SJCRH30 (cell line): ENCODE data around the gene MS4A14. TPM values are rescaled to one million over a fixed set of nuclear protein-coding genes. Genes with fewer than 3 reads are reported as not detected.
A peak's percentile ranks its signal among the peaks of the same experiment; 100 is the strongest.
"Not testable (repeated sequence)": the region's sequence is repeated elsewhere in the genome, so short reads cannot be mapped to it uniquely, and the experiment has no call there.

Experiments
- DNase-seq, 2 experiments: peaks; one replicate each; pipeline ENCODE4 v3.0.0-alpha.2; 2015 to 2020
- H3K27ac ChIP-seq: fragments of 250-450 bp; sonication (Bioruptor Pico); 2 replicates; pipeline ENCODE4 v1.5.1; 2020; ENCODE audit warnings: mild to moderate bottlenecking, moderate library complexity
- H3K27me3 ChIP-seq: fragments of 250-450 bp; sonication (Bioruptor Pico); 2 replicates; pipeline ENCODE4 v1.5.1; 2020; ENCODE audit warnings: mild to moderate bottlenecking, moderate library complexity
- H3K36me3 ChIP-seq: fragments of 250-450 bp; sonication (Bioruptor Pico); 2 replicates; pipeline ENCODE4 v1.5.1; 2020; ENCODE audit warnings: mild to moderate bottlenecking, moderate library complexity
- H3K4me1 ChIP-seq: fragments of 250-450 bp; sonication (Bioruptor Pico); 2 replicates; pipeline ENCODE4 v1.5.1; 2020; ENCODE audit warnings: mild to moderate bottlenecking, moderate library complexity
- H3K4me3 ChIP-seq: fragments of 250-450 bp; sonication (Bioruptor Pico); 2 replicates; pipeline ENCODE4 v1.5.1; 2020; ENCODE audit warnings: mild to moderate bottlenecking, moderate library complexity
- H3K9me3 ChIP-seq: fragments of 250-450 bp; sonication (Bioruptor Pico); replicated peaks from 2 replicates; pipeline ENCODE4 v1.5.1; 2020; ENCODE audit warnings: mild to moderate bottlenecking, moderate library complexity
- total RNA-seq: library from RNA; depleted of rRNA; stranded (reverse); fragments of >200 nt; shearing (Covaris generic); gene quantifications from 2 replicates; pipeline ENCODE4 v1.2.3, GENCODE V29; 2014; rRNA removed

The MS4A14 gene, protein sequence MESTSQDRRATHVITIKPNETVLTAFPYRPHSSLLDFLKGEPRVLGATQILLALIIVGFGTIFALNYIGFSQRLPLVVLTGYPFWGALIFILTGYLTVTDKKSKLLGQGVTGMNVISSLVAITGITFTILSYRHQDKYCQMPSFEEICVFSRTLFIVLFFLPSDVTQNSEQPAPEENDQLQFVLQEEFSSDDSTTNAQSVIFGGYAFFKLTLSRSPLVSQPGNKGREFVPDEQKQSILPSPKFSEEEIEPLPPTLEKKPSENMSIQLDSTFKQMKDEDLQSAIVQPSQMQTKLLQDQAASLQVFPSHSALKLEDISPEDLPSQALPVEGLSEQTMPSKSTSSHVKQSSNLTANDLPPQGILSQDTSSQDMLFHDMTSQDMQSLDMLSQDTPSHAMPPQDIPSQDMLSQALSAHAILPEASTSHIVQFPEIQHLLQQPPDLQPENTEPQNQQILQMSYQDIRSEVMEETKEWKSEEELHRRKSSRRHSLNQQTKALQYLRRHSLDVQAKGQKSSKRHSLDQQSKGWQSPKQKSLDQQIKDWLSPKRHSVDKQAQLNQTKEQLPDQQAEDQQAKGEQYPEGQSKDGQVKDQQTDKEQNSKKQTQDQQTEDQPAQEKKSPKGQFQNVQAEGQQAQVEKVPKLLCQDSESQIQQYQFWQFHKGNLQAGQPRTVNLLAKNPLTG
- not detected in 2 replicates for total RNA-seq

DNA sequence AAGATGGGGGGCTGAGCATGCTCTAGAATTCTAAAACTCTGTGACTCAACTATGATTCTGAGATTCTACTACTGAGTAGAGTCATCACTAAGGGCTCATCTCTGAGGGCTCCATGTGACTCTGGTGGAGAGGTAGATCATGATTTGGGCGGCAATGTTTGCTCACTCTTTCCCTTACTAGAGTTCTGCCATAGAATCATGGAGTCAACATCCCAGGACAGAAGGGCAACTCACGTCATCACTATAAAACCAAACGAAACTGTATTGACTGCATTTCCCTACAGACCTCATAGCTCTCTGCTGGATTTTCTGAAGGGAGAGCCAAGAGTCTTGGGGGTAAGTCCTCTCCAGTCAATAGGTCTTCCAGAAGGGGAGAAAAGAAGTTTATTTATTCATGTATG lies at the start of gene MS4A14:
Gene MS4A14 (plus strand): TSS at position 78 of the 400 bp plus-strand sequence. CDS start 120 bp downstream, at position 198.
- no peaks in the 10 kb centered on the region for H3K27me3 ChIP-seq
- H3K9me3 ChIP-seq = no peaks in the 10 kb centered on the region
- no peak within 1 kb of the TSS for H3K27ac ChIP-seq
- DNase-seq = no peak
- H3K36me3 ChIP-seq = no peaks in the 10 kb centered on the region
- H3K4me1 ChIP-seq = no peaks in the 10 kb centered on the region
- no peak within 1 kb of the TSS for H3K4me3 ChIP-seq

DNA sequence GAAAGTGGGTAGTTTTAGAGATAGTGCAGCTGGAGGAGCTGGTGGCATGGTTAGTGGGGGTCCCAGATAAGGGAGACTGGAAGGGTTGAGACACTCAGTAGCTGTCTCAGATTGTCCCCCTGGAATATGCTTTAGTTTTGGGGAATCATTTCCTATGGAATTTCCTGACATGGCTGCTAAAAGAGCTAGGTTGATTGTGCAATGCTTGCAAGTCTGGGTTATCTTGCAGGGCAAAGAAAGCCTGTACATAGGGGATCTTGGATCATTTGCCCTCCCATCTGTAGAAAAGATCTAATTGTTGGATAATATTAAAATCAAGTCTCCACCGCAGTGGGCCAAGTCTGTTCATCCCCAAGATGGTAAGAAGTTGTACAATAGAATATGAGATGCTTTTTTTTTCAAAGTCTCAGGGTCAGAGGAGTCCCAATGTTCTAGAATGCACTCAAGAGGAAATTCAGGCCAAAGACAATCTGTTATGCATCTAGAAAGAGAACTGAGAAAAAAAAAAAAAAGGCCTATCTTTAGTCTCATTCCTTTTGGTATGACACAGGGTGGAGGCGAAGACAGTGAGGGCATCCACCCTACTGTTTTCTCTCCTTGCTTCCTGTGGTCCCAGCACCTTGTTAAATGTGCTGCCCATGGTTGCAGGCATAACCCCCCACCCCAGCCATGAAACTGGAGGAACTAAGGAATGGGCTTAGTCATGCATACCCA lies 49.0 kb upstream of the MS4A14 start:
- no peak overlapping the region for H3K4me3 ChIP-seq
- no peak overlapping the region for H3K27ac ChIP-seq
- H3K4me1 ChIP-seq = no peaks in the 10 kb centered on the region
- H3K27me3 ChIP-seq = no peaks in the 10 kb centered on the region; the same call in 1 of the 2 replicates
- H3K36me3 ChIP-seq = no peaks in the 10 kb centered on the region
- no peak for DNase-seq
- no peaks in the 10 kb centered on the region for H3K9me3 ChIP-seq

DNA sequence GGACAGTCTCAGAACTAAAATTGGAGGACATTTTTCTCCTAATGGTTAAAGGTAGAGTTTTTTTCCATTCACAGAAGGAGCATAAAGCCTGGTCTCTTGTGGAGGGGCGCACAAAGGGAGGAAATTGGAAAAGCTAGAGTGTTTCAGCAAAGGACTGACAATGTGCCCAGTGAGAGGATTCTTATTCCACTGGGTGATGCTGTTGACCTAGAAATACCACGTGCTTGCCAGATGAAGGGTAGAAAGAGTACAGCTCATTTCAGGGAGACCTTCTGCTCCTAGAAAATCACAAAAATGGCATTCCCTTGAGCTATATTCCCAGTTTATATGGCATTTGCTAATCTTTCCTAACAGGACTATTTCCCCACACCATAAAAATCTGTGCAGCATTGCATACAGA lies 48.1 kb upstream of the MS4A14 start:
- no peaks in the 10 kb centered on the region for H3K4me1 ChIP-seq
- H3K36me3 ChIP-seq = no peaks in the 10 kb centered on the region
- no peak overlapping the region for H3K27ac ChIP-seq
- no peaks in the 10 kb centered on the region; the same call in 1 of the 2 replicates for H3K27me3 ChIP-seq
- peak in 1 of 2 experiments; percentile 5 for DNase-seq
- H3K4me3 ChIP-seq = no peak overlapping the region
- no peaks in the 10 kb centered on the region for H3K9me3 ChIP-seq

DNA sequence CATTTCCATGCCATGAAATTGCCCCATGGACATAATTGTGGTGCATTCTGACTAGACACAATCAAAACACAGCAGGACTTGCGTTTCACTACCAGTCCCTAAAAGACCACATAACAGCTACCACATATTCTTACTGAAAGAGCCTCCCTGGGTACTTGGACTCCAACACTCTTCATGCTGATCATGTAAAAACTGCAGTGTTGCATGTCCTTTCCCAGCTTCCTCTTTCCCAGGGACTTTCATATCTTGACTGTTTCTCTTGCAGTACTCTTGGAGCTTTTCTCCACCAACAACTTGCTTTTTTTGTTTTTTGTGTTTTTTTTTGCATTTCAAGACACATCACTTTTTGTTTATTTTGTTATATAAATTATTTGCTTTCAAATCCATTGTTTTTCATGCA lies 46.3 kb upstream of the MS4A14 start:
- H3K36me3 ChIP-seq = no peaks in the 10 kb centered on the region

DNA sequence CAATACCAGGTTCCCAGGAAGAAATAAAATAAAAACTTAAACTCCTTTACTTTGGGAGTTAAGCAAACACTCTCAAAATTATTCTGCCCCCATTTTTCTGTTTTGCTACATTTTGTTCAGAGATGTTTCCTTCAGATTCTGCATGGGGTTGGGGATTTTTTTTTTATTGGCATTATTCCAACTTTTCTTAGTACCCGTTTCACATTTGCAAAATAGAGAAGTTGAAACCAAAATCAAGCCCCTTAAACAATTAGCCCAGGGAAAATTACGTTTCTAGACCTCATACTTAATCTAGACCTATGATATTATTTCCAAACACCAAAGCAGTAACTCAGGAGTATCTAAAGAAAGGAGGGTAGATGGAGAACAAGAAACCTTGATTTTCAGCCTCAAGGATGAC lies 38.5 kb upstream of the MS4A14 start:
- H3K36me3 ChIP-seq = no peaks in the 10 kb centered on the region

More for the DNA sequence above, 46.3 kb upstream of the MS4A14 start:
- Histone ChIP-seq H3K4me3 (no peak overlapping the region), H3K27me3 (no peaks in the 10 kb centered on the region; the same call in 1 of the 2 replicates), H3K27ac (no peak overlapping the region), H3K9me3 (no peaks in the 10 kb centered on the region), H3K4me1 (no peaks in the 10 kb centered on the region)
- no peak for DNase-seq

DNA sequence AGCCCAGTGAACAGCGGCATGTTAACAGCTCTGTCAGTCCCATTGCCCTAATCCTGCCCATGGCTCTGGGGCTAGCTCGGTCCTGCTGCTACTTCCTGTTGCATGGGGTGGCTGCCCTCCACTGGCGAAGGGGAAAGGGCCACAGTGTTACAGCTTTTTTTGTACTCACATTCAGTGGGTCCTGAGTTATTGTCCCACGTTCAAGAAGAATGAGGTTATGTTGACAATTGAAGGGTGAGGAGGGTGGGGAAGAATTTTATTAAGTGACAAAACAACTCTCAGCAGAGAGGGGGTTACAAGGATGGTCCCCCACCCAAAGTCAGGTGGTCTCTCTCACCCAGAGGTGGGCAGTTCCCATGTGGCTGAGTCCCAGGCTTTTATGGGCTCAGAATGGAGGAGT lies 35.6 kb upstream of the MS4A14 start:
- no peak for DNase-seq
- Histone ChIP-seq H3K4me3 (no peak overlapping the region), H3K9me3 (no peaks in the 10 kb centered on the region), H3K27me3 (no peaks in the 10 kb centered on the region; the same call in 1 of the 2 replicates), H3K4me1 (no peaks in the 10 kb centered on the region), H3K36me3 (no peaks in the 10 kb centered on the region), H3K27ac (no peak overlapping the region)

More for the DNA sequence above, 38.5 kb upstream of the MS4A14 start:
- no peak for DNase-seq
- Histone ChIP-seq H3K4me3 (no peak overlapping the region), H3K4me1 (no peaks in the 10 kb centered on the region), H3K27me3 (no peaks in the 10 kb centered on the region), H3K9me3 (no peaks in the 10 kb centered on the region), H3K27ac (no peak overlapping the region)

DNA sequence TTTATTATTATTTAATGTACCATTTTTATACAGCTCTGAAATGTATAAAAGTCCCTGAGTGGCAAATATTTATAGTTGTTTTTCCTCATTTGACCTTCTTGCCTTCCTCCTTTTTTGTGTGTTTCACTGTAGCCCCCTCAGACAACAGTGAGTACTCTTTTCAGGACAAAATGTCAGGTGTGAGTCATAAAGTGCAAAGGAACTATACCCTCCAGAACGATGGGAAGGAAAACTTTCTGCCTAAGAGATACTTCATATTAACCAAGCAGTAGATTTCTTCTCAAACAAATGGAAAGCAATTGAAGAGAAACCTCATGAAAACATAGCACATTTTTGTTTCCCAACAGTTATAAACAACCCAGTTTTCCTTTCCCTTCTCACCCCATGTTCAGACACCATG lies 34.0 kb upstream of the MS4A14 start:
- Histone ChIP-seq H3K36me3 (no peaks in the 10 kb centered on the region), H3K4me1 (no peaks in the 10 kb centered on the region), H3K27ac (no peak overlapping the region), H3K9me3 (no peaks in the 10 kb centered on the region), H3K4me3 (no peak overlapping the region), H3K27me3 (no peaks in the 10 kb centered on the region; the same call in 1 of the 2 replicates)
- DNase-seq = no peak

DNA sequence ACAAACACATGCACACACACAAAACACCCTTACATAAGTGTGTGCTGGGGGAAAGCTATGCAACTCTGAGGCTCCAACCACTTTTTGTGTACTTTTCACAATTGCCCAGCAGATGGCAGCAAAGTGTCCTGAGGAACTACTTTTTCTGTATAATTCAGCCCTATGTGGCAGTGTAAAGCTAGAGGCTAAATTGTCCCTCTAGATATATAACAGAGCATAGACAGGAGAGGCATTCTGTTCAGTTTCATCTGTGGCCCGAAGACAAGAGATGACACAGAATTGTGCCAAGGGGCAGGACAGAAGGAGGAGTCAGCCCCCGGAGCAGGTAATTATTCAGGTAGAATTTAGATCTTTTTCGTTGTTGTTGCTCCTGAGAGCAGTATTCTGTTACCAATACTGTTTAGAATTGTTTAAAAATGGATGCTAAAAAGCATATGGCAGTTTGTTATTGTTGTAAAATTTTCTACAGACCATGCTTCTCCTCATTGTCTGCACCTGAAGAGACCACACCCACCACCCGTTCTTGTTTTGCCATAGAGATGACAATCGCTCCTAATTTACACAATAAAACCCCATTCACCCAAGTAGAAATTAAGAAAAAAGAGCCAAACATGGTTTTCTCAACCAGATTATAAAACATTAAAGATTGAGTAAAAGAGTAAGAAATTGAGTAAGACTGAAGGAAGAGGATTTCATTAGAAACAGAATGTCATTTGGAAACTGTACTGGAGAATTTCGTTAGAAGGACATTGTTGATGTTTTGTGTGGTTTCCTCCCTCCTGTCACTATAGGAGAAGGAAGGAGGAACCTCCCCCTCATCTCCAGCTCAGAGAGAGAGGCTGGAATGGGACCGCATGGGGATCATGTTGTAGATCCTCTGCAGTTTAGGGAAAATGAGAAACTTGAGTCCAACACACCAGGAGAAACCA lies 32.5 kb upstream of the MS4A14 start:
- Histone ChIP-seq H3K36me3 (no peaks in the 10 kb centered on the region), H3K4me1 (no peaks in the 10 kb centered on the region), H3K9me3 (no peaks in the 10 kb centered on the region), H3K27ac (no peak overlapping the region), H3K27me3 (no peaks in the 10 kb centered on the region; the same call in 1 of the 2 replicates), H3K4me3 (no peak overlapping the region)
- peak; percentile 22 to 75 for DNase-seq

DNA sequence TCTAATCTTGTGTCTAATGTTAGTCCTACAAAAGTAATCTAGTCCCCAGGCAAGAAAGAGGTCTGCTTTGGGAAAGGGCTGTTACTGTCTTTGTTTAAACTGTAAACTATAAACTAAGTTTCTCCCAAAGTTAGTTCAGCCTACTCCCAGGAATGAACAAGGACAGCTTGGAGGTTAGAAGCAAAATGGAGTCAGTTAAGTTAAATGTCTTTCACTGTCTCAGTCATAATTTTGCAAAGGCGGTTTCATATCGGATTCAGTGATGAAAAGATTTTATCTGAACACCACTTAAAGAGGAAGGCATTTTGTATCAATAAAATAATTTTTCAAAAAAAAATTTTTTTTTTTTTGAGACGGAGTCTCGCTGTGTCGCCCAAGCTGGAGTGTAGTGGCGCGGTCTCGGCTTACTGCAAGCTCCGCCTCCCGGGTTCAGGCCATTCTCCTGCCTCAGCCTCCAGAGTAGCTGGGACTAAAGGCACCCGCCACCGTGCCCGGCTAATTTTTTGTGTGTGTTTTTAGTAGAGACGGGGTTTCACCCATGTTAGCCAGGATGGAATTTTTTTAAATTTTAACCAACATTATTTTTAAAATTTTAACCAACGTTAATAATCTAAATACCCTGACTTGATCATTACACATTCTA lies 29.9 kb upstream of the MS4A14 start:
- H3K36me3 ChIP-seq, DNase-seq, H3K27ac ChIP-seq, H3K9me3 ChIP-seq, H3K27me3 ChIP-seq, H3K4me3 ChIP-seq: not testable (repeated sequence)
- H3K4me1 ChIP-seq = peaks cover 14% of the 10 kb centered on the region

DNA sequence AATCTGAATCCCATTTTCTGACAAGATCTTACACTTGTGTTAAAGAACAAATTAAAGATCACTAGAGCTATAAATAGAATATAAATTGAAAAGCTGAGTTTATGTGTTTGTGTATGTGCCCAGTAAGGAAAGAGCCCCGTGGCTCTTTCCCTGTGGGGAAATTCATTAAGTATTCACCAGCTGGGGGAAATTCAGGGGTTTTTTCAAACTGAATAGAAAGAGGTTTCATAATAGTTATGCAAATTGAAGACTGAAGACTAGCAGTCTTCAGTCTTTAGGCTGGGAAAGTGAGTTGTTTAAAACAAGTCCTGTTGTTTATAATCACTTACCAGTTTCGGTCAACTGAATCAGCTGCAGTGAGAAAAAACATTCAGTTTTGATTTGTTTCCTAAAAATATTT lies 29.2 kb upstream of the MS4A14 start:
- Histone ChIP-seq H3K27me3 (no peaks in the 10 kb centered on the region; the same call in 1 of the 2 replicates), H3K9me3 (no peaks in the 10 kb centered on the region), H3K4me3 (no peak overlapping the region), H3K4me1 (peaks cover 18% of the 10 kb centered on the region), H3K36me3 (no peaks in the 10 kb centered on the region), H3K27ac (no peak overlapping the region)
- no peak for DNase-seq

DNA sequence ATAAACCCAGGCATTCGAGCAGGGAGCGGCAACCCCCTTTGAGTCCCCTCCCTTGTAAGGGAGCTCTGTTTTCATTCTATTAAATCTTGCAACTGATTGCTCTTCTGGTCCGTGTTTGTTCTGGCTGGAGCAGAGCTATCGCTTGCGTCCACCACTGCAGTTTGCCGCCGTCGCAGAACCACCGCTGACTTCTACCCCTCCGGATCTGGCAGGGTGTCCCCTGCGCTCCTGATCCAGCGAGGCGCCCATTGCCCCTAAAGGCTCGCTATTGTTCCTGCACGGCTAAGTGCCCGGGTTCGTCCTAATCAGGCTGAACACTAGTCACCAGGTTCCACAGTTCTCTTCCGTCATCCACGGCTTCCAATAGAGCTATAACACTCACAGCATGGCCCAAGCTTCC lies 28.4 kb upstream of the MS4A14 start:
- H3K9me3 ChIP-seq = no peaks in the 10 kb centered on the region
- H3K4me3 ChIP-seq = no peak overlapping the region
- no peaks in the 10 kb centered on the region for H3K36me3 ChIP-seq
- no peaks in the 10 kb centered on the region; the same call in 1 of the 2 replicates for H3K27me3 ChIP-seq
- DNase-seq = no peak
- no peak overlapping the region for H3K27ac ChIP-seq
- peaks cover 18% of the 10 kb centered on the region for H3K4me1 ChIP-seq

DNA sequence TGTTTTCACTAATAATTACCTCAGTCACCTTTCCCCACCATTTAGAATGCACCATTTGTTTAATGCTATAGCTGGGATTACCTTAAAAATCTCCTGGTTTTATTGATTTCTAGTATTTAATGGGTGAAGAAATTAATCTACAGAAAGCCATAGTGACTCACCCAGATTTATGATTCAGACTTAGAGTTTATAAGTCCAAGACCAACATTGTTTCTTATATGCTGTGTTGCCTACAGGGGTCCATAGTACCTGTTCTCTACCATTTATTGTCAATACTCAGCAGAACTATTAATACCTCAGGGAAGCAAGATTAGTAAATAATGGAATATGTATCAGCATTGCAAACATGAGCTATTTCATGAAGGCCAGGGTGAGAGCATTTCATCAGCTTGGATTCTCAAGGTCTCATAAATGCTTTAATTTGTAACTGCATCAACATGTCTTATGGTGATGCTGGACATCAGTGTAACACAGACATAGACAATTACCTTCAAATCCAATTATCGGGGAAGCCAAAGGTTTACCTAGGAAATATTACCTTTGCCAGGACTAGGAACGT lies 25.9 kb upstream of the MS4A14 start:
- H3K27ac ChIP-seq = no peak overlapping the region
- no peaks in the 10 kb centered on the region for H3K27me3 ChIP-seq
- peaks cover 18% of the 10 kb centered on the region for H3K4me1 ChIP-seq
- no peaks in the 10 kb centered on the region for H3K36me3 ChIP-seq
- no peak overlapping the region for H3K4me3 ChIP-seq
- no peaks in the 10 kb centered on the region for H3K9me3 ChIP-seq
- DNase-seq = no peak

DNA sequence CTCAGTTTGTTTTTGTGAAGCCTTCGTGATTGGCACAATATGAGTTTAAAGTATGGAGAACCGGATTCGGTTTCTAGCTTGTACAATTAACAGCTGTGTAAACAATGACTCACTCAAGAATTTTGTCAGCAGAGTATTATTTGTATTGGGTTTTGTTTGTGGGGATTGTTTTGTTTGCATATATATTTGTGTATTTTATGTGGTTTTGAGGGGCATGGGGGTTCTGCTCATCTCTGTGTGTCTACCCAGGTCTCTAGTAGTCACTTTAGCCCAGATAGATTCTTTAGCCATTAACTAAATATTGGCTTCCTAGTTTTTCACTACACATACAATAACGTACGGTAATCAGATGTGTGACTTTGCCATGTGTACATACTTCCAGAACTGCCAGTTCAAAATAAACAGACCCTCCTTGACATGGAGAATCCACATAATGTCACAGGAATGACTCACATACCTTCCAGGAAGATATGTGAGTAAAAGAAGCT lies 25.4 kb upstream of the MS4A14 start:
- Histone ChIP-seq H3K4me1 (peaks cover 18% of the 10 kb centered on the region), H3K9me3 (no peaks in the 10 kb centered on the region), H3K27ac (no peak overlapping the region; the same call in 1 of the 2 replicates), H3K4me3 (no peak overlapping the region), H3K27me3 (no peaks in the 10 kb centered on the region), H3K36me3 (no peaks in the 10 kb centered on the region)
- DNase-seq = peak in 1 of 2 experiments; percentile 47
